CD1c-positive myeloid dendritic cell (primary cell): ENCODE data around the gene COL15A1.

Experiments used
- DNase-seq: peaks from one replicate; pipeline ENCODE4 v3.0.0-alpha.2; 2016; ENCODE audit errors: extremely low spot score

COL15A1 gene

DNA sequence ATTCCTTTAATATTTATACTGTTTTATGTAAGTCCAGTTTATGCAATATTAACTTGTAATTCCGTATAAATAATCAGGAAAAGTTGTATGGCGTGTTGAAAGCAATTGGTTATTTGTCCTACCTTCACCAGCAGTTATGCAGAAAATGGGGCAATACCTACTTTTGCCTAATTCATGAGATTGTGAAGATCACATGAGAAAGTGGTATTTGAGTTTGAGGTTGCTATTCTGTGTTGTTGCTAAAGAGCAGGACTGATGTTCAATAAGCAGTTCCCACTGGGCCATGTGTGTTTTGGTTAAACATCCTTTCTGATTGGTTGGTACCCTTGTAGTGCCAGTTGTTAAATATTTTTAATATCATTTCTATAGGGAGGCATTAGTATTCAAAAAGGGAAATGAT lies 164.4 kb downstream of the COL15A1 start:
- no peak for DNase-seq

- DNase-seq, result peak; percentile 89
Measured at GRCh38 chr9:99109522-99109921, 165.8 kb downstream of the COL15A1 start.

- peak; percentile 37 for DNase-seq
Measured at GRCh38 chr9:99112750-99113413, 169.2 kb downstream of the COL15A1 start.

- DNase-seq, result no peak
Measured at GRCh38 chr9:99113414-99114048, 169.8 kb downstream of the COL15A1 start.

DNA sequence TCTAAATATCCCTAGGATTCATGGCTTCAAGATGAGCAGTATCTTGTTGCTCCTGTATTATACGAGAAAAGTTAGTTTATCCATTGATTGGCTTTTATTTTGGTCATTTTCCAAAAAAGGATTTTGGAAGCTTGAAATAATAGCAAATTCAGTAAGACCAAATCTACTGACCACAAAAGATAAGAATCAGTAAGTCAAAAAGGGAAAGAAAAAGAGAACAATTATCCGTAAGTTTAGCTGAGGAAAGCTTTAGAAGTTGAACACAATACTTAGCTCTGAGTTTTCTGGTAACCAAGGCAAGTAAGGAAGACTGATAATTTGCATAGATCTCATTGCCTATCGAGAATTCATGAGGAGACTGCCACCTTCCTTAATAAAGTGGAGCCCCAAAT lies 170.3 kb downstream of the COL15A1 start:
- DNase-seq, result no peak

GRCh38 chr9:99114846-99115500 lies 171.3 kb downstream of the COL15A1 start:
- no peak for DNase-seq

DNA sequence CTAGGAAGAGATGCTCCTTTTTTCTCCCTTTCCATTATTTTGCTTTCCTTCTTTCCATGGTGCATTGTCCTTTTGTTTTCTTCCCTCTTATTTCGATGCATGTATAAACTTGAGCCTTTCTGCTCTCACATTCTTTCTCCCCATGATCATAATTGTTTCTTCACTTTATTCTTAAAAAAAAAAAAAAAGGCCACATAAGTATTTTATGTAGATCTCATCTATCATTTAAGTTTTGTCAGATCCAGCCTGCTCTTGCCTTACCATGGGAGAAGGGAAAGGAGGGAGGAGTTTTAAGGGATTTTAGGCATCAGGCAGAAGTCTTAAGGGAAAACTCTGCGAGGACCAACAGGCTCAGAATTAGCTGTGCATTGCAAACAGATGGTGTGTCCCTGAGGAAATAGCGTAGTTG lies 172.3 kb downstream of the COL15A1 start:
- no peak for DNase-seq

GRCh38 chr9:99118782-99119466 lies 175.2 kb downstream of the COL15A1 start:
- peak; percentile 65 for DNase-seq

GRCh38 chr9:99119976-99120655 lies 176.4 kb downstream of the COL15A1 start:
- DNase-seq, result peak; percentile 44
